Uterus (tissue), 4 donors: Measurements from ENCODE around the gene MIEF1. TPM values are rescaled to one million over a fixed set of nuclear protein-coding genes. Genes with fewer than 3 reads are reported as not detected.

ENCODE experiments used
- DNase-seq, 2 donors: peaks; one replicate each; pipeline ENCODE4 v3.0.0-alpha.2; 2019 to 2020
- H3K27ac ChIP-seq, 2 donors: fragments of 200-600 bp; sonication (generic); 1 replicate in 1 of 2; 2 replicates in 1 of 2; pipeline ENCODE4 v1.5.1; 2016 to 2018
- H3K27me3 ChIP-seq, 2 donors: fragments of 200-600 bp; sonication (generic); one replicate each; pipeline ENCODE4 v1.5.1; 2018 to 2019; ENCODE audit warnings: control low read depth in 1 of 2
- H3K36me3 ChIP-seq, 2 donors: fragments of 200-600 bp; sonication (generic); one replicate each; pipeline ENCODE4 v1.5.1; 2019; ENCODE audit warnings: control low read depth in 1 of 2
- H3K4me1 ChIP-seq, 2 donors: fragments of 200-600 bp; sonication (generic); one replicate each; pipeline ENCODE4 v1.5.1; 2018 to 2019; ENCODE audit warnings: control low read depth in 1 of 2
- H3K4me3 ChIP-seq, 2 donors: fragments of 200-600 bp; sonication (generic); 1 replicate in 1 of 2; 2 replicates in 1 of 2; pipeline ENCODE4 v1.5.1; 2018 to 2019; ENCODE audit warnings: mild to moderate bottlenecking in 1 of 2
- H3K9me3 ChIP-seq, 2 donors: fragments of 200-600 bp; sonication (generic); one replicate each; pipeline ENCODE4 v1.5.1; 2019; ENCODE audit warnings: control low read depth in 1 of 2
- CTCF ChIP-seq, 4 experiments: fragments of 200-600 bp in 2 of 4; fragments of 450-650 bp in 2 of 4; sonication (generic) in 2 of 4; IDR thresholded peaks; one replicate each; pipeline ENCODE4 v1.5.1; 2016 to 2019; ENCODE audit warnings: antibody characterized with exemption in 4 of 4, mild to moderate bottlenecking in 2 of 4, moderate library complexity in 1 of 4
- POLR2A ChIP-seq, 2 donors: fragments of 450-650 bp; IDR thresholded peaks; one replicate each; pipeline ENCODE4 v1.6.1; 2016; ENCODE audit warnings: antibody characterized with exemption in 2 of 2, mild to moderate bottlenecking in 1 of 2, moderate library complexity in 1 of 2
- intact Hi-C: fragments of 100-400 bp; cut with DNase I; formaldehyde crosslinking; loops from one replicate; pipeline ENCODE4 v1.15.1; 2023; ENCODE audit warnings: low total_unique reads
- total RNA-seq, 4 donors: library from RNA; depleted of rRNA in 3 of 4; stranded (reverse); fragments of >200 nt in 3 of 4; gene quantifications; one replicate each; pipeline versions ENCODE4 v1.1.0 to v1.2.4, GENCODE V29; 2014 to 2023
- donor health status: DM: yes; HTN: yes; CAD: no.

MIEF1 gene
- total RNA-seq, 4 donors from 2014 or later = 6.9 to 23.3 (median 20.6) TPM

- Histone ChIP-seq H3K27ac (no peak overlapping the region), H3K27me3 (no peaks in the 10 kb centered on the region), H3K4me3 (no peak overlapping the region), H3K36me3 (no peaks in the 10 kb centered on the region), H3K9me3 (no peaks in the 10 kb centered on the region), H3K4me1 (peaks cover 12 to 44% of the 10 kb centered on the region in 2 donors)
- TF ChIP-seq CTCF (IDR thresholded peaks at IDR 0.05) (no peak), POLR2A (IDR thresholded peaks at IDR 0.05) (no peak)
- intact Hi-C loops = no loop called here
- DNase-seq = no peak
Observed at GRCh38 chr22:39526736-39527171, 24.7 kb downstream of the MIEF1 start.

DNA sequence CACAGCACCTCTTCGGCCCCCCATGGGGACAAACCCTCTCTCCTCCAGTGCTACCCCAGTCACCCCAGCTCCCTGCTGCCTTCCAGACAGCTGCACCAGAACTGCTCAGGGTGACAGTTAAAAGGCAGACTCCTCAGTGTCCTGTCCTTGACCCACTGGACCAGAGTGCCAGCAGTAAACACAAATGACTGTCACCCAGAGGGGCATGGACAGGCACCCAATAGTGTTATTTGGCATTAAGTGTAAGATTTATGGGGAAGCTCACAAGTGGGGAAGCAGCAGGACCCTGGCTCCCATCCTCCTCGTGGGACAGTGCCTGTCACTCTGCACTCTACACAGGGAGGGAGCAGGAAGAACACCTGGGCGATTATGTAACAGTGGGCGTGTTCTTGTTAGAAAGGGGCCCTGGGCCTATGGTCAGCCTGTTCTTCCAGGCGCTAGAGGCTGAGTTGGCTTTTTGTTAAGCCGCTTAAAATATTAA lies 25.4 kb downstream of the MIEF1 start:
- TF ChIP-seq POLR2A (IDR thresholded peaks at IDR 0.05) = no peak
- Histone ChIP-seq H3K4me3 (no peak overlapping the region), H3K27ac (peak overlapping the region; percentile 5 to 9), H3K4me1 (peaks cover 11 to 42% of the 10 kb centered on the region in 2 donors), H3K9me3 (no peaks in the 10 kb centered on the region), H3K36me3 (no peaks in the 10 kb centered on the region), H3K27me3 (no peaks in the 10 kb centered on the region)
- intact Hi-C loops = no loop called here
- no peak for DNase-seq

- no peak for DNase-seq
- TF ChIP-seq POLR2A (IDR thresholded peaks at IDR 0.05) (no peak), CTCF (IDR thresholded peaks at IDR 0.05) (no peak)
- no peak overlapping the region for H3K4me3 ChIP-seq
- H3K9me3 ChIP-seq = no peaks in the 10 kb centered on the region
- H3K27me3 ChIP-seq = no peaks in the 10 kb centered on the region
- peaks cover 8 to 37% of the 10 kb centered on the region in 2 donors for H3K4me1 ChIP-seq
- H3K36me3 ChIP-seq = no peaks in the 10 kb centered on the region
- intact Hi-C loops = no loop called here
- H3K27ac ChIP-seq = peak overlapping the region; percentile 32 to 51
Observed at GRCh38 chr22:39528080-39528661, 26.1 kb downstream of the MIEF1 start.

DNA sequence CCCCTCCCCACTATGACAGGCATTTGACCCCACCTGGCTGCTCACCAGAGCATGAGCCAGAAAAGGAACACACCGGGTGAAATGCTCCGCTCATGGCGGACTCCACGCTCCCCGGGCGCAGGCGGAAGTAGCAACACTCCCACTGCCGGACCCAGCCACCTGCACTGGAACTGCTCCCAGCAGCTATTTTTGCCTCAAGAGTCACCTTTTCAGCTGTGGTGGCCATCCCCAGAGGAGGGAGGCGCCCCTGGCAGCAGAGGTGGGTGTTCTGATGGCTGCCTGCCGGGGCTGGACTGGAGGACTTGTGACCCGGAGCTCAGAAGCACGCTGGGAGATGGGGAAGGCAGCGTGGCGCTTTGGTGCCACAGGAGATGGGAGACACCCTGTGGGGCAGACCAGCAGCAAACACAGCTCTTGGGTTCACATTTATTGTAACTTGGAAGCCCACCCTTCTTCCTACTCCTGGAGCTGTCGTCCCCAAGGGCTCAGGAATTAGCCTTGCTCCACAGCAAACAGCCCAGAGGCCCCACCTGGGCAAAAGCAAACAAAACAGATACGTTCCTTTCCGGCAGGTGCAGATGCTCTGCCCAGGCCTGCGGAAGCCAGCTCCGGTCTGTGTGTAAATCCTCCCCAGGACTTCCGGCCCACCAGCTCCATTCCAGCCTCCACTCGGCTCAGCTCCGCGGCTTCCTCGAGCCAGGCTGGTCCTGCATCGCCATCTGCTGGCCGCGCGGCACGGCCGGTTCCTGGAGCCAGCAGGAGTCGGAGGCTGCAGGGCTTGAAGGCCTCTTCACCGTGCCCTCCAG lies 26.8 kb downstream of the MIEF1 start:
- peak overlapping the region; percentile 35 to 51 for H3K27ac ChIP-seq
- H3K9me3 ChIP-seq = no peaks in the 10 kb centered on the region
- peaks cover 8 to 33% of the 10 kb centered on the region in 2 donors for H3K4me1 ChIP-seq
- TF ChIP-seq POLR2A (IDR thresholded peaks at IDR 0.05) (peak in 1 of 2 donors; percentile 82), CTCF (IDR thresholded peaks at IDR 0.05) (peak; percentile 97 to 99 (median 98))
- H3K36me3 ChIP-seq = no peaks in the 10 kb centered on the region
- H3K4me3 ChIP-seq = peak overlapping the region in 1 of 2 donors; percentile 2
- DNase-seq = peak; percentile 86 to 88
- intact Hi-C loops = no loop called here
- H3K27me3 ChIP-seq = no peaks in the 10 kb centered on the region

DNA sequence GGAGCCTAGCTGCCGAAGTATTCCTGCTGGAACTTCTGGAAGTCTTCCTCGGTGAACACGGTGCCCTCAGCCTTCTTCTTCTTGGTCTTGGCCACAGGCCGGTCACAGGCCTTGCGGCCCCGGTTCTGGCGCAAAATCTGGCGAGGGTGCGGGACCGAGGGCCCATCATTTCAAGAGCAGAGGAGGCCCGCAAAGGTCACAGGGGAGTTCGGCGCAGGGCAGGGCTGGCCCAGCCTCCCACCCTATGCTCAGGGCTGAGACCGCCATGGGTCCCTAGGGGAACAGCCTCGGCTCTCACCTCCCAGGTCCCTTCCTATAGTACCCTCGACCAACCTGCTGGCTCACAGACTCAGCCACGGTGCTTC lies 27.4 kb downstream of the MIEF1 start:
- DNase-seq = no peak

More for the DNA sequence above, 27.4 kb downstream of the MIEF1 start:
- H3K27me3 ChIP-seq = no peaks in the 10 kb centered on the region
- peak overlapping the region; percentile 35 to 51 for H3K27ac ChIP-seq
- H3K9me3 ChIP-seq = no peaks in the 10 kb centered on the region
- H3K36me3 ChIP-seq = no peaks in the 10 kb centered on the region
- H3K4me3 ChIP-seq = peak overlapping the region in 1 of 2 donors; percentile 2
- peaks cover 8 to 33% of the 10 kb centered on the region in 2 donors for H3K4me1 ChIP-seq
- TF ChIP-seq POLR2A (IDR thresholded peaks at IDR 0.05) (no peak), CTCF (IDR thresholded peaks at IDR 0.05) (no peak)
- intact Hi-C loops = no loop called here
